ENCODE measurements around the gene STARD10.

The STARD10 gene

DNA sequence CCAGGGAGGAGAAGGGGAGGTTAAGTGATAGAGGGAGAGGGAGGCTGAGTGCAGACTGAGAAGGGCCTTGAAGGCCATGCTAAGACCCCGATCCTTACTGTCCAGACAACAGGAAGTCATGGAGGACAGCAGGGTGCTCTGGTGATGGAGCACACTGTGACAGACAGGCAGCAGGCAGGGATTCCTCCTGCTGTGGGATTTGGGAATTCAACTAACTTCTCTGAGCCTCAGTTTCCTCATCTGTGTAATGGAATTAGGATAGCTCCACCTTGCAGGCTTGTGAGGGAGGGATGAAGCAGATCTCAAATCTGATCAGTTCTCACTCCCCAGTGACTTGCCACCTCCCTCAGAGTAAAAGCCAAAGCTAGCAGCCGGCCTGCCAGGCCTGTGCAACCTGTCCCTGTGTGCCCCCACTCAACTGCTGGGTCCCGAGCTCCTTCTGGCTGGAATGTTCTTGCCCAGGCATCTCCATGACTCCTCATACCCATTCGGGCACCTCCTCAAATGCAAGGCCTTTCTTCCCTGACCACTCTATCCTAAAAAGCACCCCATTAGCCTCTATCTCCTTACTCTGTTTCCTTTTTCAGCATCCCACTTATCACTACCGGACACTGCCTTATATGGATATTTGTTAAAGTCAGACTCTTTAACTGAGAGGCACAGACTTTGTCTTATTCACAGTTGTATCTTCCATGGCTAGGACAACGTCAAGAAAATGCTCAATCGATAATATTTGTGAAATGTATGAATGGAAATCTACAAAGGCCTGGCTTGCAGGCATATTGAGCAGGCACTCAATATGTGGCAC lies 51.1 kb downstream of the STARD10 start:
- peaks cover 8% of the 10 kb centered on the region for H3K4me1 ChIP-seq (ENCODE audit: low read depth, poor library complexity, severe bottlenecking)
- H2AFZ ChIP-seq (ENCODE audit: low read depth), result no peak overlapping the region
- no peak overlapping the region for H3K4me3 ChIP-seq (IDR thresholded peaks at IDR 0.05; ENCODE audit: insufficient read depth, low read depth, low read length)
- H3K4me2 ChIP-seq, result no peak overlapping the region
- no peak overlapping the region for H3K9ac ChIP-seq
- no peaks in the 10 kb centered on the region; the same call in 1 of the 2 replicates for H3K79me2 ChIP-seq (ENCODE audit: insufficient read depth, low read depth)
- H3K36me3 ChIP-seq (ENCODE audit: insufficient read depth), result no peaks in the 10 kb centered on the region
- TF ChIP-seq, protein P1, sequence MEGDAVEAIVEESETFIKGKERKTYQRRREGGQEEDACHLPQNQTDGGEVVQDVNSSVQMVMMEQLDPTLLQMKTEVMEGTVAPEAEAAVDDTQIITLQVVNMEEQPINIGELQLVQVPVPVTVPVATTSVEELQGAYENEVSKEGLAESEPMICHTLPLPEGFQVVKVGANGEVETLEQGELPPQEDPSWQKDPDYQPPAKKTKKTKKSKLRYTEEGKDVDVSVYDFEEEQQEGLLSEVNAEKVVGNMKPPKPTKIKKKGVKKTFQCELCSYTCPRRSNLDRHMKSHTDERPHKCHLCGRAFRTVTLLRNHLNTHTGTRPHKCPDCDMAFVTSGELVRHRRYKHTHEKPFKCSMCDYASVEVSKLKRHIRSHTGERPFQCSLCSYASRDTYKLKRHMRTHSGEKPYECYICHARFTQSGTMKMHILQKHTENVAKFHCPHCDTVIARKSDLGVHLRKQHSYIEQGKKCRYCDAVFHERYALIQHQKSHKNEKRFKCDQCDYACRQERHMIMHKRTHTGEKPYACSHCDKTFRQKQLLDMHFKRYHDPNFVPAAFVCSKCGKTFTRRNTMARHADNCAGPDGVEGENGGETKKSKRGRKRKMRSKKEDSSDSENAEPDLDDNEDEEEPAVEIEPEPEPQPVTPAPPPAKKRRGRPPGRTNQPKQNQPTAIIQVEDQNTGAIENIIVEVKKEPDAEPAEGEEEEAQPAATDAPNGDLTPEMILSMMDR (conservative IDR thresholded peaks at IDR 0.05; ENCODE audit: low read depth, low read length), result no peak
- no peaks in the 10 kb centered on the region for H3K27me3 ChIP-seq (ENCODE audit: insufficient read depth, low read depth)
- no peak overlapping the region for H3K27ac ChIP-seq
- 0 out of 2 replicates have a peak, but pooled peaks cover 4% of the 10 kb centered on the region for H4K20me1 ChIP-seq (ENCODE audit: insufficient read depth)

GRCh38 chr11:72741849-72742512 lies 51.9 kb downstream of the STARD10 start:
- TF ChIP-seq, protein P1 (conservative IDR thresholded peaks at IDR 0.05; ENCODE audit: low read depth, low read length), result no peak
- H3K4me2 ChIP-seq, result no peak overlapping the region
- no peaks in the 10 kb centered on the region for H3K36me3 ChIP-seq (ENCODE audit: insufficient read depth)
- H3K79me2 ChIP-seq (ENCODE audit: insufficient read depth, low read depth), result no peaks in the 10 kb centered on the region; the same call in 1 of the 2 replicates
- H3K4me3 ChIP-seq (IDR thresholded peaks at IDR 0.05; ENCODE audit: insufficient read depth, low read depth, low read length), result no peak overlapping the region
- H4K20me1 ChIP-seq (ENCODE audit: insufficient read depth), result 0 out of 2 replicates have a peak, but pooled peaks cover 4% of the 10 kb centered on the region
- H2AFZ ChIP-seq (ENCODE audit: low read depth), result no peak overlapping the region
- no peaks in the 10 kb centered on the region for H3K27me3 ChIP-seq (ENCODE audit: insufficient read depth, low read depth)
- H3K4me1 ChIP-seq (ENCODE audit: low read depth, poor library complexity, severe bottlenecking), result peaks cover 8% of the 10 kb centered on the region
- H3K27ac ChIP-seq, result no peak overlapping the region
- no peak overlapping the region for H3K9ac ChIP-seq

- Histone ChIP-seq H3K27ac (no peak overlapping the region), H3K4me3 (IDR thresholded peaks at IDR 0.05; ENCODE audit: insufficient read depth, low read depth, low read length) (no peak overlapping the region), H4K20me1 (ENCODE audit: insufficient read depth) (0 out of 2 replicates have a peak, but pooled peaks cover 4% of the 10 kb centered on the region), H3K36me3 (ENCODE audit: insufficient read depth) (no peaks in the 10 kb centered on the region), H3K4me2 (no peak overlapping the region), H2AFZ (ENCODE audit: low read depth) (no peak overlapping the region), H3K4me1 (ENCODE audit: low read depth, poor library complexity, severe bottlenecking) (peaks cover 8% of the 10 kb centered on the region), H3K9ac (no peak overlapping the region), H3K79me2 (ENCODE audit: insufficient read depth, low read depth) (no peaks in the 10 kb centered on the region; the same call in 1 of the 2 replicates), H3K27me3 (ENCODE audit: insufficient read depth, low read depth) (no peaks in the 10 kb centered on the region)
- TF ChIP-seq, protein P1 (conservative IDR thresholded peaks at IDR 0.05; ENCODE audit: low read depth, low read length), result no peak
Observed at GRCh38 chr11:72741429-72741833, 52.4 kb downstream of the STARD10 start.

DNA sequence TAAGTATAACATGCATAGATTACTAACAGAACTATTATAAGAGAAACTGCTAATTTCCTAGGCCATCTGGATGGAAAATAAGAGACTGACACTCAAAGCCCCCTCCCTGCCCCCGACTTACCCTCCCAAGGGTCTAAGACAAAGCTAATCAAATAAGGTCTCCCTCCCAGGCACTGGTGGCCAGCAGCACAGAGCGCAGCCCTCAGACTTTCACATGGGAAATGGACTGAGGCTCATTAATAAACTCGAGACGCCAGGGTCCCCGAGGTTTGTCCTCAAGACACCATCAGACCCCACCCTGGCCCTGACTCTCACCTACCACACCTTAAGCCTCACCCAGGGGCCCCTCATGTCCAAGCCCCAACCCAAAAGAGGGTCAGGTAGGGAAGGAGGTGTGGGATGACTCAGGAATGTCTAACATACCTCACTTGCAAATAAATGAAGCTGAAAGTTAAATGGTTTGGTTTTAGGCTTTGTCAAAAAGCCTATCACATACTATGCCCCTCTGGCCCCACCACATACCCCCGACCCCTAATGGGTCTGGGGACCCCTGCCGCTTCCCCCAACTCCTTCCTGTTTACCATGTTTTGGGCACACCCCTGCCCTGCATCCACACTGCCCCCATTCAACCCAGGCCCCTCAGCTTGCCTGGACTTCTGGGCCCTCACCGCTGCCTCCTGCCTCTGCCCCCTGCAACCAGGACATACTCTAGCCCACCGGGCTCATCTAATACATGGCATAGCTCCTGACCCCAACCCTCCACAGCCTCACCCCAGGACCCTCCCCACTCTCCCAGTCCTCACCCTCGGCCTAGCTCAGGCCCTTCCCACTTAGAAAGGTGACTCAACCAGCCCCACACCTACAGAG lies 53.1 kb downstream of the STARD10 start:
- no peak overlapping the region for H3K9ac ChIP-seq
- H3K4me3 ChIP-seq (IDR thresholded peaks at IDR 0.05; ENCODE audit: insufficient read depth, low read depth, low read length), result no peak overlapping the region
- TF ChIP-seq, protein P1 (conservative IDR thresholded peaks at IDR 0.05; ENCODE audit: low read depth, low read length), result no peak
- no peak overlapping the region for H2AFZ ChIP-seq (ENCODE audit: low read depth)
- H3K27me3 ChIP-seq (ENCODE audit: insufficient read depth, low read depth), result no peaks in the 10 kb centered on the region
- no peaks in the 10 kb centered on the region; the same call in 1 of the 2 replicates for H3K79me2 ChIP-seq (ENCODE audit: insufficient read depth, low read depth)
- H3K36me3 ChIP-seq (ENCODE audit: insufficient read depth), result no peaks in the 10 kb centered on the region
- peaks cover 8% of the 10 kb centered on the region for H3K4me1 ChIP-seq (ENCODE audit: low read depth, poor library complexity, severe bottlenecking)
- 0 out of 2 replicates have a peak, but pooled peaks cover 4% of the 10 kb centered on the region for H4K20me1 ChIP-seq (ENCODE audit: insufficient read depth)
- H3K4me2 ChIP-seq, result no peak overlapping the region
- H3K27ac ChIP-seq, result no peak overlapping the region
